ENCODE results near the gene CNKSR3. TPM values are rescaled to one million over a fixed set of nuclear protein-coding genes. Genes with fewer than 3 reads are reported as not detected.

CNKSR3 gene
- total RNA-seq, 4 donors from 2014 or later, result 10.4 to 23.9 (median 19.6) TPM

GRCh38 chr6:154532426-154532825 is 21.9 kb upstream of the CNKSR3 start:
- 91% methylated on average over 4 of the region's 4 CpGs for WGBS
- H3K4me3 ChIP-seq, result no peak overlapping the region
- TF ChIP-seq POLR2A (IDR thresholded peaks at IDR 0.05; ENCODE audit: low read depth) (no peak), POLR2AphosphoS5 (IDR thresholded peaks at IDR 0.05) (no peak), EP300 (IDR thresholded peaks at IDR 0.05) (no peak), CTCF (IDR thresholded peaks at IDR 0.05) (no peak)
- H3K27ac ChIP-seq (replicated peaks in 1 of 4), result no peak overlapping the region
- H3K27me3 ChIP-seq, result no peaks in the 10 kb centered on the region
- no peaks in the 10 kb centered on the region for H3K36me3 ChIP-seq
- no peak for DNase-seq (ENCODE audit: extremely low spot score)
- intact Hi-C loops (cut with DNase I), result no loop called here
- no peaks in the 10 kb centered on the region for H3K4me1 ChIP-seq
- no peaks in the 10 kb centered on the region for H3K9me3 ChIP-seq

- H3K4me3 ChIP-seq, result no peak overlapping the region
- 92% methylated on average over 5 of the region's 6 CpGs for WGBS
- DNase-seq (ENCODE audit: extremely low spot score), result no peak
Observed at GRCh38 chr6:154529957-154530356, 19.5 kb upstream of the CNKSR3 start.

GRCh38 chr6:154528310-154528915 is 17.9 kb upstream of the CNKSR3 start:
- TF ChIP-seq POLR2AphosphoS5 (IDR thresholded peaks at IDR 0.05) (no peak), CTCF (IDR thresholded peaks at IDR 0.05) (no peak), POLR2A (IDR thresholded peaks at IDR 0.05; ENCODE audit: low read depth) (no peak)
- Histone ChIP-seq H3K9me3 (no peaks in the 10 kb centered on the region), H3K27me3 (no peaks in the 10 kb centered on the region), H3K36me3 (no peaks in the 10 kb centered on the region), H3K27ac (replicated peaks in 1 of 4) (no peak overlapping the region), H3K4me3 (no peak overlapping the region), H3K4me1 (no peaks in the 10 kb centered on the region)
- 80% methylated on average over 2 of the region's 3 CpGs for WGBS
- intact Hi-C loops (cut with DNase I), result no loop called here
- no peak for DNase-seq (ENCODE audit: extremely low spot score)

More at GRCh38 chr6:154529957-154530356, 19.5 kb upstream of the CNKSR3 start:
- Histone ChIP-seq H3K27ac (replicated peaks in 1 of 4) (no peak overlapping the region), H3K27me3 (no peaks in the 10 kb centered on the region), H3K4me1 (no peaks in the 10 kb centered on the region), H3K9me3 (no peaks in the 10 kb centered on the region), H3K36me3 (no peaks in the 10 kb centered on the region)
- TF ChIP-seq POLR2AphosphoS5 (IDR thresholded peaks at IDR 0.05), result no peak
- TF ChIP-seq POLR2A (IDR thresholded peaks at IDR 0.05; ENCODE audit: low read depth), result no peak
- no peak for TF ChIP-seq CTCF (IDR thresholded peaks at IDR 0.05)
- TF ChIP-seq EP300 (IDR thresholded peaks at IDR 0.05), result no peak
- intact Hi-C loops (cut with DNase I), result no loop called here

- no peak for TF ChIP-seq POLR2AphosphoS5 (IDR thresholded peaks at IDR 0.05)
- TF ChIP-seq POLR2A (IDR thresholded peaks at IDR 0.05; ENCODE audit: low read depth), result no peak
- TF ChIP-seq CTCF (IDR thresholded peaks at IDR 0.05), result no peak
- TF ChIP-seq EP300 (IDR thresholded peaks at IDR 0.05), result no peak
- Histone ChIP-seq H3K27me3 (no peaks in the 10 kb centered on the region), H3K36me3 (no peaks in the 10 kb centered on the region), H3K4me1 (no peaks in the 10 kb centered on the region), H3K9me3 (no peaks in the 10 kb centered on the region), H3K4me3 (no peak overlapping the region), H3K27ac (replicated peaks in 1 of 4) (no peak overlapping the region)
- no peak for DNase-seq (ENCODE audit: extremely low spot score)
- WGBS, result 95% methylated on average over 1 of the region's 1 CpG
- intact Hi-C loops (cut with DNase I), result no loop called here
Observed at GRCh38 chr6:154526996-154527395, 16.5 kb upstream of the CNKSR3 start.

GRCh38 chr6:154522576-154522975 is 12.1 kb upstream of the CNKSR3 start:
- no peak for DNase-seq (ENCODE audit: extremely low spot score)
- WGBS, result 90% methylated on average over 4 of the region's 4 CpGs
- Histone ChIP-seq H3K27ac (replicated peaks in 1 of 4) (no peak overlapping the region), H3K27me3 (no peaks in the 10 kb centered on the region), H3K36me3 (no peaks in the 10 kb centered on the region), H3K9me3 (no peaks in the 10 kb centered on the region), H3K4me3 (no peak overlapping the region), H3K4me1 (no peaks in the 10 kb centered on the region)
- intact Hi-C loops (cut with DNase I), result no loop called here
- TF ChIP-seq CTCF (IDR thresholded peaks at IDR 0.05) (no peak), POLR2AphosphoS5 (IDR thresholded peaks at IDR 0.05) (no peak), EP300 (IDR thresholded peaks at IDR 0.05) (no peak), POLR2A (IDR thresholded peaks at IDR 0.05; ENCODE audit: low read depth) (no peak)
